ENCODE measurements around the gene TMEM131. TPM values are rescaled to one million over a fixed set of nuclear protein-coding genes. Genes with fewer than 3 reads are reported as not detected.

TMEM131 gene
- total RNA-seq, 2 donors from 2014 or later = 20.0 to 21.4 TPM

GRCh38 chr2:97967931-97968627 lies 27.7 kb downstream of the TMEM131 start:
- 58 to 66% methylated on average over 7 of the region's 7 CpGs for WGBS, 2 donors
- no peak overlapping the region for H3K27ac ChIP-seq
- peaks cover 87% of the 10 kb centered on the region for H3K4me1 ChIP-seq

GRCh38 chr2:97967216-97967592 lies 28.5 kb downstream of the TMEM131 start:
- ATAC-seq (no peak), DNase-seq (no peak)
- TF ChIP-seq, protein P1, sequence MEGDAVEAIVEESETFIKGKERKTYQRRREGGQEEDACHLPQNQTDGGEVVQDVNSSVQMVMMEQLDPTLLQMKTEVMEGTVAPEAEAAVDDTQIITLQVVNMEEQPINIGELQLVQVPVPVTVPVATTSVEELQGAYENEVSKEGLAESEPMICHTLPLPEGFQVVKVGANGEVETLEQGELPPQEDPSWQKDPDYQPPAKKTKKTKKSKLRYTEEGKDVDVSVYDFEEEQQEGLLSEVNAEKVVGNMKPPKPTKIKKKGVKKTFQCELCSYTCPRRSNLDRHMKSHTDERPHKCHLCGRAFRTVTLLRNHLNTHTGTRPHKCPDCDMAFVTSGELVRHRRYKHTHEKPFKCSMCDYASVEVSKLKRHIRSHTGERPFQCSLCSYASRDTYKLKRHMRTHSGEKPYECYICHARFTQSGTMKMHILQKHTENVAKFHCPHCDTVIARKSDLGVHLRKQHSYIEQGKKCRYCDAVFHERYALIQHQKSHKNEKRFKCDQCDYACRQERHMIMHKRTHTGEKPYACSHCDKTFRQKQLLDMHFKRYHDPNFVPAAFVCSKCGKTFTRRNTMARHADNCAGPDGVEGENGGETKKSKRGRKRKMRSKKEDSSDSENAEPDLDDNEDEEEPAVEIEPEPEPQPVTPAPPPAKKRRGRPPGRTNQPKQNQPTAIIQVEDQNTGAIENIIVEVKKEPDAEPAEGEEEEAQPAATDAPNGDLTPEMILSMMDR (IDR thresholded peaks at IDR 0.05) = no peak
- TF ChIP-seq POLR2A (IDR thresholded peaks at IDR 0.05) = no peak
- H3K27ac ChIP-seq = peak overlapping the region in 3 of 4 donors; percentile 14 to 48 (median 26)
- intact Hi-C loops (cut with DNase I) = no loop called here
- H3K9me3 ChIP-seq = no peaks in the 10 kb centered on the region
- no peaks in the 10 kb centered on the region for H3K36me3 ChIP-seq (replicated peaks in 1 of 2; ENCODE audit: insufficient read depth in 1 of 2, low read depth in 2 of 2)
- peaks cover 93% of the 10 kb centered on the region for H3K4me1 ChIP-seq
- no peak overlapping the region for H3K4me3 ChIP-seq
- H3K27me3 ChIP-seq = no peaks in the 10 kb centered on the region

More at GRCh38 chr2:97967931-97968627, 27.7 kb downstream of the TMEM131 start:
- H3K4me3 ChIP-seq = no peak overlapping the region
- no peak for TF ChIP-seq POLR2A (IDR thresholded peaks at IDR 0.05)
- TF ChIP-seq, protein P1 (IDR thresholded peaks at IDR 0.05) = no peak
- no peak for ATAC-seq
- no peak for DNase-seq
- intact Hi-C loops (cut with DNase I) = no loop called here
- H3K36me3 ChIP-seq (replicated peaks in 1 of 2; ENCODE audit: insufficient read depth in 1 of 2, low read depth in 2 of 2) = no peaks in the 10 kb centered on the region
- no peaks in the 10 kb centered on the region for H3K27me3 ChIP-seq
- no peaks in the 10 kb centered on the region for H3K9me3 ChIP-seq

GRCh38 chr2:97966545-97967215 lies 29.1 kb downstream of the TMEM131 start:
- no peaks in the 10 kb centered on the region for H3K27me3 ChIP-seq
- peak; percentile 41 for ATAC-seq
- no peak overlapping the region for H3K4me3 ChIP-seq
- WGBS, 2 donors = 40 to 41% methylated on average over 3 of the region's 3 CpGs
- intact Hi-C loops (cut with DNase I) = no loop called here
- DNase-seq = no peak
- no peaks in the 10 kb centered on the region for H3K9me3 ChIP-seq
- no peak for TF ChIP-seq POLR2A (IDR thresholded peaks at IDR 0.05)
- TF ChIP-seq, protein P1 (IDR thresholded peaks at IDR 0.05) = no peak
- peak overlapping the region; percentile 14 to 48 (median 26) for H3K27ac ChIP-seq
- peaks cover 89% of the 10 kb centered on the region for H3K4me1 ChIP-seq
- no peaks in the 10 kb centered on the region for H3K36me3 ChIP-seq (replicated peaks in 1 of 2; ENCODE audit: insufficient read depth in 1 of 2, low read depth in 2 of 2)

- H3K27me3 ChIP-seq = no peaks in the 10 kb centered on the region
- intact Hi-C loops (cut with DNase I) = no loop called here
- H3K4me3 ChIP-seq = no peak overlapping the region
- peaks cover 73% of the 10 kb centered on the region for H3K4me1 ChIP-seq
- ATAC-seq = no peak
- no peak for TF ChIP-seq POLR2A (IDR thresholded peaks at IDR 0.05)
- TF ChIP-seq, protein P1 (IDR thresholded peaks at IDR 0.05) = no peak
- peak overlapping the region in 3 of 4 donors; percentile 13 to 60 (median 47) for H3K27ac ChIP-seq
- no peaks in the 10 kb centered on the region for H3K36me3 ChIP-seq (replicated peaks in 1 of 2; ENCODE audit: insufficient read depth in 1 of 2, low read depth in 2 of 2)
- no peaks in the 10 kb centered on the region for H3K9me3 ChIP-seq
- WGBS, 2 donors = 91 to 93% methylated on average over 12 of the region's 12 CpGs
- no peak for DNase-seq
These were observed 30.6 kb downstream of the TMEM131 start for GRCh38 chr2:97965116-97965515.
